ENCODE measurements around the gene SYT6.

Gene SYT6

DNA sequence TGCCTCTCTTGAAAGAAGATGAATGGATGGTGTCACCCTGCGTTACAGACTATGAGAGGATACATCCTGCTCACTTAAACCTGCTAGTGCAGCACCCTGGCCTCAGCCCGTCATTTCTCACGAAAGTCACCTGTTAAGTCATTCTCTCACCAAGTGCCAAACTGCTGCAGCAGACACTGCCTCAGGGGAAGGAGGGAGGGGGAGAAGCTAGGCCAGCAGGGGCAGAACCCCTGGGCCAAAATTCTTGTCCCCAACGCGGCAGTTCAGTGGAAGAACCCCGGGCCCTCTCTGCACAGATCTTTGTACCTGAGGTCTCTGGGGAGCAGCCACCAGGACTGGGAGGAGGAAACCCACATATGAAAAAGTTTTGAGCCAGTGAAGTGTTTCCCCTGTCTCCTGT is 37.6 kb downstream of the SYT6 start:
- no peak for DNase-seq

GRCh38 chr1:114114185-114115094 is 39.2 kb downstream of the SYT6 start:
- no peak for DNase-seq

DNA sequence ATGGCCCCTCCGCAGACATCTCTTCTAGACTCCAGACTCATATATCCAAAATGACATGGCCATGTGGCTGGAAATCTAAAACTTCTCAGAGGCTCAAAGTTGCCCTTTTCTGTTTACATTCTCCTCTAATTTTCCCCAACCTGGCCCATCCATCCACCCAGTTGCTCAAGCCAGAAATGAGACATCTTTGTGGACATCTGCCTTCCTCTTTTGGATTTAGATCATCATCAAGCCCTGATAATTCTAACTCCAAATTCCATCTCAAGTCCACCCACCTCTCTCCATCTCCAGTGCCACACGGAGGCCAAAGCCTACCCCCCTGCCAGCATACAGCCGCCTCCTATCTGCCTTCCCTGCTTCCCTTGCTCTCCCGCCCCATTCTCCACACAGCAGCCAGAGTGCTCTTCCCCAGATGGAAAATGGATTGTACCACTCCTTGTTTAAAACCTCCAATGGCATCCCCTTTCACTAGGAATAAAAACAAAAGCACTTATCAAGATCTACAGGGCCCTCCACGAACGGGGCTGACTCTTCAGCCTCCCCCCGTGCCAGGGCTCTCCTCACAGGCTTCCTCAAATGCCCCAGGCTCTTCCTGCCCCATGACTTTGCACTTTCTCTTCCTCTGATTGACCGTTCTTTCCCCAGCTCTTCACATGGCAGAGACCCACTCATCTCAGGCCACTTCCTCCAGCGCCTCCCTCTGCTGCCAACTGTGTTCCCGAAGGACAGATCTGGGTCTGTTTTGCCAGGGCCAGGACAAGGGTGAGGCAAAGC is 40.1 kb downstream of the SYT6 start:
- DNase-seq = no peak

DNA sequence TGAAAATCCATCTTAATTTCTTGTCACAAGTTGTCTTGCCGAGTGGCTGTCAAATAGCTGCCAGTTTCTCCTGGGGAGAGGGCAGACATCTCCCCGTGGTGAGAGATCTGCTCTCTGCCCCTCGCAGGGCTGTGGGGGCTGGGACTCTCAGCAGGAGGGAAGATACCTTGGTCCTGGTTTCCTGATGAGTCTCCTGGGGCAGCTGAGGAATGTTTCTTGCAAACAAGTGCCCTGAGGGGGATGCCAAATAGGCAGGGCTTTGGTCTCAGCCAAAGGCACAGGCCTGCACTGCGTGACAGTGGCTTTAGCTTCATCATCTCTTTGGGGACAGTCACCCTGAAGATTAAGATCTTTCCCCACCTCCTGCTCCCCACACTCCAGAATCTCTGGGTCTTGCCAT is 40.9 kb downstream of the SYT6 start:
- DNase-seq = no peak

DNA sequence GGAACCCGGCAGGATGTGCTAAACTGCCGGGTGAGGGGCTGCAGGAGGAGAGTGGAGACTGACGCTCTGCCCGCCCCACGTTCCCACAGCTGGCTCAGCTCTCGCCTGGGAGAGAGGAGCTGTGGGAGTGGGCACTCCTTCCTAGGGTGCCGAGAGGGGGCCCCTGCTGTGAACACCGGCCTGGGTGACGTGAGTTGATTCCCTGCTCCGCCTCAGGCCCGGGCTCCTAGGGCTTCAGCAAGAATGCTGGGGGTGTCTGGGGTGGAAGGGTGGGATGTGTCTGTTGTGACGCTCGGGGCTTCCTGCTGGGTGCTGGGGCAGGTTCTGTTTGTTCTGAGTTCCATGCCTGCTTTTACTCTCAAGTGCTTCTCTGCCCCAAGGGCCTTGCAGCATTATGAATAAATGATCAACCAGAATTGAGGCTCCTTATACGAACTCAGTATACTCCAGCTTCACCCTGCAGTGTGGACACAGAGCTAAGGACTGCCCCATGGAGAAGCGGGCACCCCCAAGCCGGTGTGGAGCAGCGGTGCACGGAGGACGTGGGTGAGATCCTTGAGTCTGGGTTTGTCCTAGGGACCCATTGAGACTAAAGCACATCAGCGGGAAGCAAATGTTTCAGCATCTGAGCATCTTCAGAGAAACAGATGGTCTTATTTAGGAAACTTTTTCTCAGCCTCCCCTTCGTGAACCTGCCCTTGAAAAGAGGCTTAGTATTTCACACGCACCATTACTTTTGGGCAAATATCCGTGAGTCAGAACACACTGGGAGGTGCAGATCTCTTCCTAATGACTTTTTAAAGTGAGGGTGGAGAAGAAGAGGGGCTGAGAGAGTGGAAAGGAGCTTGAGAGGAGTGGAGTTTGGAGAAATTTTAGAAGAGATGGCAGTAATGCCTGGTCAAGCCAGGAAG is 41.7 kb downstream of the SYT6 start:
- no peak for DNase-seq

- DNase-seq = no peak
Measured at GRCh38 chr1:114109981-114110380, 43.7 kb downstream of the SYT6 start.

GRCh38 chr1:114108751-114109255 is 44.9 kb downstream of the SYT6 start:
- DNase-seq = no peak

GRCh38 chr1:114107474-114108435 is 45.9 kb downstream of the SYT6 start:
- no peak for DNase-seq

GRCh38 chr1:114105421-114105979 is 48.2 kb downstream of the SYT6 start:
- no peak for DNase-seq

- no peak for DNase-seq
Measured at GRCh38 chr1:114104949-114105348, 48.7 kb downstream of the SYT6 start.

DNA sequence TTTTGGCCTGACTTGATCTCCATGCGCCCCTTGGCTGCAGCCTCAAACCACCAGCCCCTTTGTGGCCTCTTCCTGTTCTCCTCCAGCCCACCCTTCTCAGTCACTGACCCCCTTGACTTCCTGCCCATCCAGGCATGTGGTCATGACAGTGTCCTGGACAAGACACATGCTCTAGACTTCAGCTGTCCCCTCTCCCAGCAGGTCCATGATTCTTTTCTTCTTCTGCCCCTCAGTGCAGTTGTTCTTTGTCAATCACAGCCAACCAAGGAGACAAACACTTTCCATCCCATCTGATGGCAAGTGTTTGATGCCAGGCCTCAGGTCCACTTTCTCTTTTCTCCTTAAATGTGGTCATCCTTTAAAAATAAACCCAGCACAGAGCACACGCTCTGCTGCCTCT is 49.7 kb downstream of the SYT6 start:
- DNase-seq = no peak

- no peak for DNase-seq
Measured at GRCh38 chr1:114102136-114102535, 51.5 kb downstream of the SYT6 start.

- no peak for DNase-seq
Measured at GRCh38 chr1:114100148-114100547, 53.5 kb downstream of the SYT6 start.

DNA sequence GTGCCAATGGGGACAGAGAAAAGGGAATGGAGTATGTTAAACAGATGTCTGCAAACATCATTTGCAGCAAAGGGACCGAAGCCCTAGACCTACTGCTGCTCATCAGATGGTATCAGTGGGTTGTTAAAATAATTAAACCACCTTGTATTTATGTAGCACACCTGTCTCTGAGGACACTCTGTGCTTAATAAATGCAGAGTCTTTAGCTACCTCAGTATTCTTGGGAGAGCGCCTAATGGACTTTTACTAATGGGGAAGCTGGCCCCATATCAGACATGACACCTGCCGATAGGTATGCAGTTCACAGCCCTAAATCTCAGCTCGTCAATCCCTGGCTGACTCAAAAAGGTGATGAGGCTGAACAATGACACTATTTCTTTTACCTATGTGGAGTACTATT is 54.4 kb downstream of the SYT6 start:
- no peak for DNase-seq

- no peak for DNase-seq
Measured at GRCh38 chr1:114097109-114097508, 56.6 kb downstream of the SYT6 start.

GRCh38 chr1:114094675-114095074 is 59.0 kb downstream of the SYT6 start:
- no peak for DNase-seq

DNA sequence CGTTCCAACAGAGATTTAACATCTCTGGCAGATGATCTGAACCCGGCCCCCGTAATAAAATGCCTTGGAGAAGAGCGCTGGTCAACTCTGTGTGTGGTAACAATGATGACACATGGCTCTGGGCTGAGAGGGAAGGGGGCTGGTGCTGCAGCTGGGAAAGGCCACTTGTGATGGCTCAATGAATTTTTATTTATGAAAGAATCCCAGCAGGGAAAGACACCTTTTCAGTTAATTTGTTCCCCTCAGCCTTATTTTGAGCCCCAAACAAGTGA is 59.4 kb downstream of the SYT6 start:
- no peak for DNase-seq

DNA sequence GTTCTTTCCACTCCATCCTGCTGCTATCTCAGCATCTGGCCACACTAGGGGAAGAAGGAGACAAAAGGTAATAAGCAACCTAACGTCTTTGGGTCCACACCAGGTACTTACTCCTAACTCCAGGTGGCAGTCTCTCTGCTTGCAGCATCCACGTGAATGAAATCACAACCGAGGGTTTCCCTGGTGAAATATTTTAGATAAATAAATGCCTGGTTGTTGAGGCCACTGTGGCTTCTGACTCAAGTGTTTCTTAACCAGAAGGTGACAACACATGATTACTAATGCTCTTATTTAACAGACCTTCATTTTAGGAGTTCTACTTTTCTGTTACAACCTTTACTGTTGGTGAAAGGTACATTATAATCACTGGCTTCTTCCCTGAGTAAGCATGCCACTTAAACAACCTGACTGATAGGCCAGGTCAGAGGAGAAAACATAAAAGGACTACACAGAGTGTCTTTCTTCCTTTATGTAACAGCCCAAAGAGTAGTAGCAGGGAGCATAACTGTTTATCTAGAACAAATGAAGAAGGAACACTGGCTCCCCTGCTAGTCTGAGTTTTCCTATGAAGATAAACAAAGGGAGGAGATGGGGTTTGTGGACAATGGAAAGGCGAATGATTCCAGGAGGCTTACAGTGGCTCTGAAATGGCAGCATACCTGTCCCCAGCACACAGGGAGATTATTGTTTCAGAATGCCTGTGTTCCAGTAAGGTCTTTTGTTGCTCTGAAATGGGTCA is 59.9 kb downstream of the SYT6 start:
- DNase-seq = no peak

DNA sequence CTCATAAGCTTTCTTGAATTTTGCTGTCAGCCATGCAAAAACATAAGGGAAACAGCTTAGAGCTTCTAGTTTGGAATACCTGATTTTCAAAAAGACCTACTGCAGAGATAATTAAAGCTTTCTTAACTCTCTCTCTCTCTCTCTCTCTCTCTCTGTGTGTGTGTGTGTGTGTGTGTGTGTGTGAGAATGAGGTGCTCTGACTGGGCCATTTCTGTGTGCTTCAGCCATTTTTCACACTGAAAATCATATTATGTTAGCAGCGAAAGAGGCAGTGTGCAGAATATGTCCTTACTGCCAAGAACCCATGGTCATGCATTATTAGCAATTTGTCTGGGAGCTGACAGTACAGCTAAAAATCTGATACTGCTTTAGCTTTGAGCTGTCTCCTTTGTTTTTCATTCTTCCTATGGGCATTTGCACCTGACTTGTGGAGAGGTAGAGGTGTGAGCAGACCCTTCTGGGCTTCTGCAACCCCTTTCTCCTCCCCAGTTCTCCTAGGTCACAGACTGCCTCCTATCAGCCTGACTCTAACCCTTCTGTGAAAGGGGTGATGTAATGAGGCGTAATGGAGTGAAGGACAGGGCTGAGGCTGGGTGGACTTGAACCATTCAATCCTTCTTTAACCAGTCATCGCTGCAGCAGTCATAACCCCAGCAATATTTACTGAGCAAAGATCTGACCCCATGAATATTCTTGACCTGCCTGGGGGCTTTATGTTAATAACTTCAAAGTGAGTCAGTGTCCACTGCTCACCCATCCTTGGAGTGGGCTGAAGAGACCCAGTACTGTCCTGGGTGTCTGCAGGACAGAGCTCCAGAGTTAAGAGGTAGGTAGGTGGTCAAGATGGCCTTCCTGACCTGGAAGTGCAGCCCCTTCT is 61.2 kb downstream of the SYT6 start:
- no peak for DNase-seq

- DNase-seq = no peak
Measured at GRCh38 chr1:114091711-114092110, 62.0 kb downstream of the SYT6 start.
